GM23338 (cell line): ENCODE results near the gene DPF3. TPM values are rescaled to one million over a fixed set of nuclear protein-coding genes. Genes with fewer than 3 reads are reported as not detected.

ENCODE experiments used
- ATAC-seq: fragments of 200-7000 bp; cut with Tn5 transposase; 3 replicates; pipeline ENCODE4 v1.9.1; 2020
- DNase-seq: peaks from one replicate; pipeline ENCODE4 v3.0.0-alpha.2; 2015; ENCODE audit warnings: low spot score
- H2AFZ ChIP-seq: fragments of 200-600 bp; sonication (generic); 2 replicates; pipeline ENCODE4 v1.8.0; 2016; ENCODE audit warnings: antibody characterized with exemption, mild to moderate bottlenecking, moderate library complexity
- H3F3A ChIP-seq: fragments of 200-600 bp; sonication (generic); replicated peaks from 2 replicates; pipeline ENCODE4 v1.8.0; 2017; ENCODE audit warnings: antibody characterized with exemption, mixed run types, low read depth
- H3K27ac ChIP-seq: fragments of 200-600 bp; sonication (generic); 2 replicates; pipeline ENCODE4 v1.6.1; 2016; ENCODE audit warnings: low read depth
- H3K27me3 ChIP-seq: fragments of 200-600 bp; sonication (generic); 2 replicates; pipeline ENCODE4 v1.8.0; 2016; ENCODE audit warnings: mild to moderate bottlenecking, mixed run types, moderate library complexity; ENCODE audit not compliant: insufficient read depth
- H3K36me3 ChIP-seq: fragments of 200-600 bp; sonication (generic); 2 replicates; pipeline ENCODE4 v1.8.0; 2016; ENCODE audit warnings: mild to moderate bottlenecking; ENCODE audit not compliant: insufficient read depth
- H3K4me1 ChIP-seq: fragments of 200-600 bp; sonication (generic); 2 replicates; pipeline ENCODE4 v1.8.0; 2016; ENCODE audit warnings: mild to moderate bottlenecking, moderate library complexity; ENCODE audit not compliant: insufficient read depth
- H3K4me2 ChIP-seq: fragments of 200-600 bp; sonication (generic); 2 replicates; pipeline ENCODE4 v1.7.1; 2017; ENCODE audit warnings: mixed run types
- H3K4me3 ChIP-seq: fragments of 200-600 bp; sonication (generic); 2 replicates; pipeline ENCODE4 v1.6.1; 2016; ENCODE audit warnings: mixed run types
- H3K79me2 ChIP-seq: fragments of 200-600 bp; sonication (generic); replicated peaks from 2 replicates; pipeline ENCODE4 v1.8.0; 2017; ENCODE audit warnings: mild to moderate bottlenecking; ENCODE audit not compliant: insufficient read depth
- H3K9me2 ChIP-seq: fragments of 200-600 bp; sonication (generic); 2 replicates; pipeline ENCODE4 v1.8.0; 2017; ENCODE audit not compliant: insufficient read depth
- H4K20me1 ChIP-seq: fragments of 200-600 bp; sonication (generic); replicated peaks from 2 replicates; pipeline ENCODE4 v1.8.0; 2017; ENCODE audit warnings: mild to moderate bottlenecking; ENCODE audit not compliant: insufficient read depth
- H3K27ac Mint-ChIP-seq: 2 replicates; pipeline ENCODE4 v1.8.0; 2020; ENCODE audit warnings: inconsistent platforms, mild to moderate bottlenecking, moderate library complexity, mixed read lengths
- H3K27me3 Mint-ChIP-seq: 3 replicates; pipeline ENCODE4 v1.8.0; 2022; ENCODE audit warnings: low read depth, mild to moderate bottlenecking, moderate library complexity, mixed read lengths, inconsistent platforms; ENCODE audit not compliant: insufficient read depth, poor library complexity
- H3K36me3 Mint-ChIP-seq: 3 replicates; pipeline ENCODE4 v1.8.0; 2021; ENCODE audit warnings: low read depth, mild to moderate bottlenecking, inconsistent platforms, moderate library complexity, mixed read lengths
- H3K4me1 Mint-ChIP-seq: 3 replicates; pipeline ENCODE4 v1.8.0; 2020; ENCODE audit warnings: mild to moderate bottlenecking, inconsistent platforms, mixed read lengths
- H3K4me3 Mint-ChIP-seq: 3 replicates; pipeline ENCODE4 v1.8.0; 2021; ENCODE audit warnings: moderate library complexity, mild to moderate bottlenecking, inconsistent platforms, mixed read lengths
- H3K9me3 Mint-ChIP-seq: 3 replicates; pipeline ENCODE4 v1.8.0; 2020; ENCODE audit warnings: moderate library complexity, mild to moderate bottlenecking, inconsistent platforms, mixed read lengths
- CREB1 ChIP-seq: fragments of 250-450 bp; sonication (Bioruptor Pico); IDR thresholded peaks from 2 replicates; pipeline ENCODE4 v1.5.0; 2020; ENCODE audit warnings: low read depth, mild to moderate bottlenecking, moderate library complexity
- NANOG ChIP-seq: IDR thresholded peaks from 2 replicates; pipeline ENCODE4 v1.6.1; 2016; ENCODE audit warnings: antibody characterized with exemption, borderline replicate concordance
- POLR2AphosphoS5 ChIP-seq: IDR thresholded peaks from 2 replicates; pipeline ENCODE4 v1.6.1; 2016; ENCODE audit warnings: antibody characterized with exemption, low read depth
- STAT1 ChIP-seq: IDR thresholded peaks from one replicate; pipeline ENCODE4 v1.6.1; 2016; ENCODE audit warnings: antibody characterized with exemption; ENCODE audit not compliant: unreplicated experiment
- ZNF114 ChIP-seq: fragments of 250-450 bp; sonication (Bioruptor Pico); IDR thresholded peaks from 2 replicates; pipeline ENCODE4 v1.5.0; 2020; ENCODE audit warnings: mild to moderate bottlenecking, moderate library complexity
- ZNF331 ChIP-seq: fragments of 250-450 bp; sonication (Bioruptor Pico); IDR thresholded peaks from 2 replicates; pipeline ENCODE4 v1.5.0; 2020; ENCODE audit warnings: low read depth, mild to moderate bottlenecking, moderate library complexity
- polyA plus RNA-seq: library from polyadenylated mRNA; unstranded; fragments of >200 nt; fragmentation: Nextera tagmentation; extraction: Ambion mirVana; gene quantifications from 2 replicates; pipeline ENCODE4 v1.2.1, GENCODE V29; 2016
- total RNA-seq: library from RNA; depleted of rRNA; stranded (reverse); fragments of >200 nt; shearing (Covaris generic); gene quantifications from 2 replicates; pipeline ENCODE4 v1.2.3, GENCODE V29; 2014
- TF ChIP-seq, protein P1 (sequence below), 2 experiments: fragments of 200-600 bp in 1 of 2; sonication (generic) in 1 of 2; conservative IDR thresholded peaks; 2 replicates each; pipeline versions ENCODE4 v1.5.1 to v1.6.1; 2016 to 2017; ENCODE audit warnings: antibody characterized with exemption in 2 of 2, low read depth in 2 of 2, mild to moderate bottlenecking in 2 of 2, moderate library complexity in 1 of 2

DPF3 gene
- total and polyA plus RNA-seq, 2 experiments from 2014 or later = 0.18 to 1.0 TPM

DNA sequence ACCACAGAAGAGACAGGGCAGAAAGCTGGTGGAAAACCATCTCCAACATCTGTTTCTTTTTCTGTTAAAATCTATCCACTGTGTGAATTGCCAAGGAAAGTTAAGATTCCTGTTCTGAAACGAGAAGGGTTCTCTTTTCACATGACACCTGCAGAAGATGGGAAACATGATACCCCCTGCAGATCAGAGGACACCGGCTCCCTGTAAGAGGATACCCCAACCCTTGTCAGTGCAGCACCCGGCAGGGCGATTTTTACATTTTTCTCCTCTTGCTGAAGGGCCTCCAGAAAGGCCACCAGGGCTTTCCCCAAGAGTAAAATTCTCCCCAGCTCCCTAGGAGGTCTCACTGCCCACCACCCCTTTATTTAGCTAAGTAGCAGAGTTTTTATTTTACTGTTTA is 48.2 kb downstream of the DPF3 start:
- no peak overlapping the region for H3K27ac ChIP-seq
- H3K27me3 ChIP-seq = no peaks in the 10 kb centered on the region
- Mint-ChIP-seq H3K4me1 (peaks cover 6% of the 10 kb centered on the region), H3K36me3 (no peaks in the 10 kb centered on the region; the same call in 2 of the 3 replicates), H3K9me3 (peaks cover 3% of the 10 kb centered on the region; the same call in 2 of the 3 replicates), H3K4me3 (no peak overlapping the region), H3K27me3 (no peaks in the 10 kb centered on the region), H3K27ac (no peak overlapping the region)
- TF ChIP-seq CREB1 = no peak
- no peak for TF ChIP-seq ZNF114
- TF ChIP-seq POLR2AphosphoS5 = no peak
- TF ChIP-seq STAT1 = no peak
- TF ChIP-seq ZNF331 (CRISPR knock-in tag) = no peak
- TF ChIP-seq, protein P1, sequence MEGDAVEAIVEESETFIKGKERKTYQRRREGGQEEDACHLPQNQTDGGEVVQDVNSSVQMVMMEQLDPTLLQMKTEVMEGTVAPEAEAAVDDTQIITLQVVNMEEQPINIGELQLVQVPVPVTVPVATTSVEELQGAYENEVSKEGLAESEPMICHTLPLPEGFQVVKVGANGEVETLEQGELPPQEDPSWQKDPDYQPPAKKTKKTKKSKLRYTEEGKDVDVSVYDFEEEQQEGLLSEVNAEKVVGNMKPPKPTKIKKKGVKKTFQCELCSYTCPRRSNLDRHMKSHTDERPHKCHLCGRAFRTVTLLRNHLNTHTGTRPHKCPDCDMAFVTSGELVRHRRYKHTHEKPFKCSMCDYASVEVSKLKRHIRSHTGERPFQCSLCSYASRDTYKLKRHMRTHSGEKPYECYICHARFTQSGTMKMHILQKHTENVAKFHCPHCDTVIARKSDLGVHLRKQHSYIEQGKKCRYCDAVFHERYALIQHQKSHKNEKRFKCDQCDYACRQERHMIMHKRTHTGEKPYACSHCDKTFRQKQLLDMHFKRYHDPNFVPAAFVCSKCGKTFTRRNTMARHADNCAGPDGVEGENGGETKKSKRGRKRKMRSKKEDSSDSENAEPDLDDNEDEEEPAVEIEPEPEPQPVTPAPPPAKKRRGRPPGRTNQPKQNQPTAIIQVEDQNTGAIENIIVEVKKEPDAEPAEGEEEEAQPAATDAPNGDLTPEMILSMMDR (conservative IDR thresholded peaks at IDR 0.05; ENCODE audit: low read depth in 2 of 2) = no peak
- no peaks in the 10 kb centered on the region for H3K79me2 ChIP-seq
- no peak overlapping the region for H3K4me2 ChIP-seq
- H3K4me1 ChIP-seq = no peaks in the 10 kb centered on the region
- ATAC-seq = no peak
- H4K20me1 ChIP-seq = no peaks in the 10 kb centered on the region
- no peak overlapping the region for H2AFZ ChIP-seq
- H3K36me3 ChIP-seq = no peaks in the 10 kb centered on the region
- no peak overlapping the region for H3K4me3 ChIP-seq
- no peaks in the 10 kb centered on the region for H3F3A ChIP-seq
- H3K9me2 ChIP-seq = peaks cover 3% of the 10 kb centered on the region; the same call in 1 of the 2 replicates
- no peak for DNase-seq

DNA sequence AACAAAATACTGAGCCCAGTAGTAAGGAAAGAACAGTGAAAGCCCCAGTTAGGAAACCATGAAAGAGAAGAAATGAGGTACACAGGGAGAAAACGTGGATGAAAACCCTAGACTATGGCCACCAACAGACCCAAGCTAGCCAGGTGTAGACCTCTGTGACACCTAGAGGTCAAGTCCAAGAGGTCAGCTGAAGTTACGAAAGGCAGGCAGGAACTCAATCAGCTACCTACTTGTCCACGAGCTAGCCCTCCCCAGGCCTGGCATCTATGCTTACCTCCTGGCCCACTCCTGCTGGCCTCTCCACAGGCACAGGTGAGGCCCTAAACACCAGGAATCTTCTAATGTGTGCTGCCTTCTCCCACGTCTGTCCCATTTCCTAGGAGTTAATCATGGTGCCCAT is 48.7 kb downstream of the DPF3 start:
- no peak overlapping the region for H3K27ac Mint-ChIP-seq
- no peak overlapping the region for H3K4me2 ChIP-seq

DNA sequence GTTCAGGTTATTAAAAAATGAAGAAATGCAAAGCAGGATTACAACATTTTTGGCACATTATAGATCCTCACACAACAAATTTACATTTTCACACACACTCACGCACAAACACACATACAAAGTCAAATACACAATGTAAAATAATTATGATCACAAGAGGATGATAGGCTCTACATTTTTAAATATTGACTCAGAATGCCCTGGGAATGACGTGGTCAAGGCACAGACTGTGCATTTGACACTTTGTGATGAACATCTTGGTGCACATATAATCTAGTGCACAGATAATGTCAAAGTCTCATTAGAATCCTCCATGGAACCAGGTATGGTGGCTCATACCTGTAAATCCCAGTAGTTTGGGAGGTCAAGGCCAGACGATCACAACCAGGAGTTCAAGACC is 49.4 kb downstream of the DPF3 start:
- no peaks in the 10 kb centered on the region; the same call in 2 of the 3 replicates for H3K36me3 Mint-ChIP-seq
- DNase-seq (no peak), ATAC-seq (no peak)
- Histone ChIP-seq H3K4me1 (no peaks in the 10 kb centered on the region), H3K27ac (no peak overlapping the region), H3K27me3 (no peaks in the 10 kb centered on the region), H3K9me2 (no peaks in the 10 kb centered on the region), H3K36me3 (no peaks in the 10 kb centered on the region), H2AFZ (no peak overlapping the region), H4K20me1 (no peaks in the 10 kb centered on the region), H3F3A (no peaks in the 10 kb centered on the region), H3K4me2 (no peak overlapping the region), H3K4me3 (no peak overlapping the region), H3K79me2 (no peaks in the 10 kb centered on the region)
- no peak overlapping the region for H3K4me3 Mint-ChIP-seq
- no peak overlapping the region for H3K27ac Mint-ChIP-seq
- H3K4me1 Mint-ChIP-seq = no peaks in the 10 kb centered on the region
- H3K9me3 Mint-ChIP-seq = peaks cover 3% of the 10 kb centered on the region; the same call in 2 of the 3 replicates
- no peaks in the 10 kb centered on the region for H3K27me3 Mint-ChIP-seq
- TF ChIP-seq ZNF114 = no peak
- TF ChIP-seq CREB1 = no peak
- TF ChIP-seq, protein P1 (conservative IDR thresholded peaks at IDR 0.05; ENCODE audit: low read depth in 2 of 2) = no peak
- no peak for TF ChIP-seq STAT1
- TF ChIP-seq POLR2AphosphoS5 = no peak

More for the DNA sequence above, 48.7 kb downstream of the DPF3 start:
- H3K4me3 Mint-ChIP-seq = no peak overlapping the region
- H3K9me3 Mint-ChIP-seq = peaks cover 3% of the 10 kb centered on the region; the same call in 2 of the 3 replicates
- Histone ChIP-seq H3K36me3 (no peaks in the 10 kb centered on the region), H3K4me1 (no peaks in the 10 kb centered on the region), H2AFZ (no peak overlapping the region), H3K27ac (no peak overlapping the region), H3K27me3 (no peaks in the 10 kb centered on the region), H3K4me3 (no peak overlapping the region), H3K79me2 (no peaks in the 10 kb centered on the region), H3F3A (no peaks in the 10 kb centered on the region), H3K9me2 (no peaks in the 10 kb centered on the region), H4K20me1 (no peaks in the 10 kb centered on the region)
- no peak for DNase-seq
- ATAC-seq = no peak
- no peaks in the 10 kb centered on the region; the same call in 2 of the 3 replicates for H3K36me3 Mint-ChIP-seq
- peaks cover 1% of the 10 kb centered on the region; the same call in 2 of the 3 replicates for H3K4me1 Mint-ChIP-seq
- no peaks in the 10 kb centered on the region for H3K27me3 Mint-ChIP-seq
- TF ChIP-seq NANOG = no peak
